H9 (cell line): ENCODE data around the gene COL18A1. TPM values are rescaled to one million over a fixed set of nuclear protein-coding genes. Genes with fewer than 3 reads are reported as not detected.
"Not testable (repeated sequence)": the region's sequence is repeated elsewhere in the genome, so short reads cannot be mapped to it uniquely, and the experiment has no call there.

Experiments
- DNase-seq: peaks from one replicate; pipeline ENCODE4 v3.0.0-alpha.2; 2017
- H2AFZ ChIP-seq: one replicate; pipeline ENCODE4 v1.6.1; 2013; ENCODE audit warnings: mild to moderate bottlenecking, low read length, control low read depth, moderate library complexity
- H2AK5ac ChIP-seq: 2 replicates; pipeline ENCODE4 v1.6.1; 2013; ENCODE audit warnings: low read length, control low read depth, mixed read lengths; ENCODE audit not compliant: insufficient read length
- H2BK120ac ChIP-seq: one replicate; pipeline ENCODE4 v1.6.1; 2013; ENCODE audit warnings: low read depth, mild to moderate bottlenecking, low read length, control low read depth, inconsistent platforms; ENCODE audit not compliant: poor library complexity, severe bottlenecking
- H2BK12ac ChIP-seq: 2 replicates; pipeline ENCODE4 v1.6.1; 2013; ENCODE audit warnings: low read length, control low read depth, mixed read lengths, low read depth; ENCODE audit not compliant: insufficient read length
- H2BK15ac ChIP-seq: 2 replicates; pipeline ENCODE4 v1.6.1; 2013; ENCODE audit warnings: low read depth, low read length, control low read depth
- H2BK20ac ChIP-seq: one replicate; pipeline ENCODE4 v1.6.1; 2013; ENCODE audit warnings: low read depth, mild to moderate bottlenecking, low read length, control low read depth, inconsistent platforms; ENCODE audit not compliant: poor library complexity, severe bottlenecking
- H2BK5ac ChIP-seq: 2 replicates; pipeline ENCODE4 v1.6.1; 2013; ENCODE audit warnings: low read length, control low read depth, mixed read lengths; ENCODE audit not compliant: insufficient read length
- H3K14ac ChIP-seq: 2 replicates; pipeline ENCODE4 v1.6.1; 2013; ENCODE audit warnings: low read length, control low read depth; ENCODE audit not compliant: insufficient read depth
- H3K18ac ChIP-seq: 2 replicates; pipeline ENCODE4 v1.6.1; 2013; ENCODE audit warnings: low read depth, mild to moderate bottlenecking, mixed read lengths, low read length, control low read depth; ENCODE audit not compliant: insufficient read length
- H3K23ac ChIP-seq: 2 replicates; pipeline ENCODE4 v1.6.1; 2013; ENCODE audit warnings: low read length, control low read depth, mixed read lengths, low read depth; ENCODE audit not compliant: insufficient read length
- H3K23me2 ChIP-seq: 2 replicates; pipeline ENCODE4 v1.6.1; 2013; ENCODE audit warnings: low read depth, mild to moderate bottlenecking, mixed read lengths, low read length, control low read depth; ENCODE audit not compliant: insufficient read length, poor library complexity, severe bottlenecking
- H3K27ac ChIP-seq: 2 replicates; pipeline ENCODE4 v1.5.1; 2013; ENCODE audit warnings: low read length, control low read depth, mixed read lengths, low read depth; ENCODE audit not compliant: insufficient read length
- H3K27me3 ChIP-seq: 2 replicates; pipeline ENCODE4 v1.6.1; 2013; ENCODE audit warnings: low read length, control low read depth, inconsistent platforms; ENCODE audit not compliant: insufficient read depth
- H3K4ac ChIP-seq: 2 replicates; pipeline ENCODE4 v1.6.1; 2013; ENCODE audit warnings: low read depth, mild to moderate bottlenecking, control low read depth, inconsistent platforms, low read length, moderate library complexity
- H3K4me1 ChIP-seq: 2 replicates; pipeline ENCODE4 v1.6.1; 2013; ENCODE audit warnings: low read length, control low read depth, inconsistent platforms; ENCODE audit not compliant: insufficient read depth
- H3K4me2 ChIP-seq: 2 replicates; pipeline ENCODE4 v1.6.1; 2013; ENCODE audit warnings: low read length, control low read depth, mixed read lengths; ENCODE audit not compliant: insufficient read length, insufficient read depth
- H3K56ac ChIP-seq: 2 replicates; pipeline ENCODE4 v1.6.1; 2013; ENCODE audit warnings: low read depth, mild to moderate bottlenecking, mixed read lengths, low read length, control low read depth; ENCODE audit not compliant: insufficient read length
- H3K79me1 ChIP-seq: 2 replicates; pipeline ENCODE4 v1.6.1; 2013; ENCODE audit warnings: low read depth, mild to moderate bottlenecking, moderate library complexity, low read length, control low read depth, inconsistent platforms; ENCODE audit not compliant: insufficient read depth, poor library complexity, severe bottlenecking
- H3K79me2 ChIP-seq: 2 replicates; pipeline ENCODE4 v1.6.1; 2013; ENCODE audit warnings: low read length, control low read depth, inconsistent platforms; ENCODE audit not compliant: insufficient read depth
- H3K9ac ChIP-seq: 2 replicates; pipeline ENCODE4 v1.6.1; 2013; ENCODE audit warnings: low read length, control low read depth, mixed read lengths; ENCODE audit not compliant: insufficient read length; ENCODE audit errors: extremely low read depth
- H3K9me3 ChIP-seq: one replicate; pipeline ENCODE4 v1.6.1; 2013; ENCODE audit warnings: low read depth, low read length, inconsistent platforms; ENCODE audit not compliant: control insufficient read depth
- H3T11ph ChIP-seq: one replicate; pipeline ENCODE4 v1.6.1; 2013; ENCODE audit warnings: mild to moderate bottlenecking, low read length, control low read depth, inconsistent platforms
- H4K20me1 ChIP-seq: one replicate; pipeline ENCODE4 v1.6.1; 2013; ENCODE audit not compliant: control insufficient read depth, insufficient read length, insufficient read depth
- H4K5ac ChIP-seq: 2 replicates; pipeline ENCODE4 v1.6.1; 2013; ENCODE audit warnings: low read depth, mild to moderate bottlenecking, mixed read lengths, low read length, control low read depth; ENCODE audit not compliant: insufficient read length
- H4K8ac ChIP-seq: replicated peaks from 2 replicates; pipeline ENCODE4 v1.6.1; 2013; ENCODE audit warnings: low read length, control low read depth, mixed read lengths, low read depth; ENCODE audit not compliant: insufficient read length
- H4K91ac ChIP-seq: 2 replicates; pipeline ENCODE4 v1.6.1; 2013; ENCODE audit warnings: low read depth, mild to moderate bottlenecking, moderate library complexity, mixed read lengths, low read length, control low read depth; ENCODE audit not compliant: insufficient read length
- H3K27ac Mint-ChIP-seq, 3 experiments: 2 replicates in 2 of 3; 3 replicates in 1 of 3; pipeline ENCODE4 v1.8.0; 2020 to 2021; ENCODE audit warnings: mixed read lengths in 3 of 3, mild to moderate bottlenecking in 1 of 3, moderate library complexity in 1 of 3
- H3K27me3 Mint-ChIP-seq: 2 replicates; pipeline ENCODE4 v1.8.0; 2021; ENCODE audit warnings: low read depth, mild to moderate bottlenecking, moderate library complexity, mixed read lengths
- H3K36me3 Mint-ChIP-seq, 3 experiments: 2 replicates in 2 of 3; 3 replicates in 1 of 3; pipeline ENCODE4 v1.8.0; 2020 to 2021; ENCODE audit warnings: low read depth in 3 of 3, mixed read lengths in 3 of 3; ENCODE audit not compliant: insufficient read depth in 1 of 3
- H3K4me1 Mint-ChIP-seq, 2 experiments: 2 replicates each; pipeline ENCODE4 v1.8.0; 2020; ENCODE audit warnings: mixed read lengths in 2 of 2
- H3K4me3 Mint-ChIP-seq, 2 experiments: 2 replicates in 1 of 2; 3 replicates in 1 of 2; pipeline ENCODE4 v1.8.0; 2020 to 2021; ENCODE audit warnings: mild to moderate bottlenecking in 2 of 2, mixed read lengths in 2 of 2, moderate library complexity in 1 of 2
- H3K9me3 Mint-ChIP-seq, 2 experiments: 2 replicates in 1 of 2; 3 replicates in 1 of 2; pipeline ENCODE4 v1.8.0; 2020; ENCODE audit warnings: mild to moderate bottlenecking in 2 of 2, mixed read lengths in 2 of 2, moderate library complexity in 1 of 2
- CTCF ChIP-seq: fragments of 200-600 bp; sonication (generic); conservative IDR thresholded peaks from 3 replicates; pipeline ENCODE4 v1.8.0; 2021; ENCODE audit warnings: antibody characterized with exemption, mild to moderate bottlenecking
- WGBS: extraction: QIAGEN DNeasy Blood & Tissue Kit; methylation state at CpG from one replicate; pipeline ENCODE4 v1.1.7; 2013; ENCODE audit warnings: missing lambda C conversion rate, low lambda C conversion rate, mixed read lengths; ENCODE audit not compliant: insufficient read length; ENCODE audit errors: extremely low coverage; 5-methylcytosine and 5-hydroxymethylcytosine counted together
- total RNA-seq: library from RNA; stranded (reverse); gene quantifications from 2 replicates; pipeline ENCODE4 v1.2.1, GENCODE V29; 2021

The COL18A1 gene
- total RNA-seq, 1 experiment from 2014 or later = 232 TPM

DNA sequence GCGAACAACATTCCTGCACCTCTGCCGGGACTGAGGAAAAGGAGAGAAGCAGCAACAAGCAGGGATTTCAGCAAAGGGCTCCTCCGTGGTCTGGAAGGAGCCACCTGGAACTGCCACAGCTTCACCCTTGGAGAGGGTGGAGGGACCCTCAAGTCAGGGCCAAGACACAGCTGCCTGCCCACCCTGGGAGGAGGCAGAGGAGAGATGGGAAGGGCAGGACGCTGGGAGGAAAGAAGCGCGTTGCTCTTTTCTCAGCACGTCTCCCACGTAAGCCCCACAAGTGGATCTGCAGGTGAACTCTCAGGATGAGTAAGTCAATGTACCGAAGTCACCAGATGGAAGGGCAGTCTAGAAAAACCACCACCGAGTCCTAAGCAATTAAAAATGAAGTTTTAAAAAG, 97.6 kb downstream of the COL18A1 start:
- Histone ChIP-seq H2BK15ac (no peak overlapping the region), H3K56ac (no peak overlapping the region), H2BK12ac (no peak overlapping the region), H3K9me3 (no peaks in the 10 kb centered on the region), H2BK5ac (no peak overlapping the region), H3K27me3 (no peaks in the 10 kb centered on the region), H3K79me2 (no peaks in the 10 kb centered on the region), H3K9ac (no peak overlapping the region), H2BK120ac (no peak overlapping the region), H4K20me1 (no peaks in the 10 kb centered on the region), H3K4me2 (no peak overlapping the region), H3K4me1 (no peaks in the 10 kb centered on the region), H3K18ac (no peak overlapping the region), H3K14ac (no peak overlapping the region), H2AK5ac (no peak overlapping the region), H3K4ac (no peak overlapping the region), H3K27ac (no peak overlapping the region), H3K23me2 (peaks cover 3% of the 10 kb centered on the region), H4K5ac (no peak overlapping the region), H4K8ac (no peak overlapping the region), H2AFZ (no peak overlapping the region), H3K79me1 (no peaks in the 10 kb centered on the region), H3T11ph (no peak overlapping the region), H2BK20ac (no peak overlapping the region), H3K23ac (no peak overlapping the region), H4K91ac (no peak overlapping the region)
- Mint-ChIP-seq H3K27me3 (peaks cover 4% of the 10 kb centered on the region; the same call in 1 of the 2 replicates), H3K4me3 (no peak overlapping the region), H3K36me3 (peaks cover 16 to 48% (median 36%) of the 10 kb centered on the region in 3 experiments), H3K4me1 (no peaks in the 10 kb centered on the region), H3K9me3 (no peaks in the 10 kb centered on the region; a peak in 1 of 5 replicates), H3K27ac (no peak overlapping the region)
- no peak for TF ChIP-seq CTCF
- no peak for DNase-seq
- WGBS = no CpG with 5 or more reads among the region's 10 CpGs

DNA sequence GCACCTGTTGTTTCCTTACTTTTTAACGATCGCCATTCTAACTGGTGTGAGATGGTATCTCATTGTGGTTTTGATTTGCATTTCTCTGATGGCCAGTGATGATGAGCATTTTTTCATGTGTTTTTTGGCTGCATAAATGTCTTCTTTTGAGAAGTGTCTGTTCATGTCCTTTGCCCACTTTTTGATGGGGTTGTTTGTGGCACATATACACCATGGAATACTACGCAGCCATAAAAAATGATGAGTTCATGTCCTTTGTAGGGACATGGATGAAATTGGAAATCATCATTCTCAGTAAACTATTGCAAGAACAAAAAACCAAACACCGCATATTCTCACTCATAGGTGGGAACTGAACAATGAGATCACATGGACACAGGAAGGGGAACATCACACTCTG, 98.3 kb downstream of the COL18A1 start:
- H2AK5ac ChIP-seq, DNase-seq, H3K23ac ChIP-seq, H3K79me1 ChIP-seq, H3T11ph ChIP-seq, H3K56ac ChIP-seq, H3K4me3 Mint-ChIP-seq, H2BK15ac ChIP-seq, H3K9ac ChIP-seq, H2BK120ac ChIP-seq, H4K5ac ChIP-seq, H4K91ac ChIP-seq, H2BK20ac ChIP-seq, H2BK12ac ChIP-seq, H3K14ac ChIP-seq, H4K20me1 ChIP-seq, H2BK5ac ChIP-seq, H3K4ac ChIP-seq, H3K23me2 ChIP-seq, H3K9me3 Mint-ChIP-seq, H3K4me1 Mint-ChIP-seq, H2AFZ ChIP-seq, H3K4me2 ChIP-seq, H3K79me2 ChIP-seq, H4K8ac ChIP-seq, H3K27ac ChIP-seq, H3K27me3 ChIP-seq, H3K18ac ChIP-seq, H3K27ac Mint-ChIP-seq, H3K27me3 Mint-ChIP-seq, H3K4me1 ChIP-seq, H3K9me3 ChIP-seq: not testable (repeated sequence)
- peaks cover 16 to 49% (median 35%) of the 10 kb centered on the region in 3 experiments for H3K36me3 Mint-ChIP-seq
- no CpG with 5 or more reads among the region's 4 CpGs for WGBS
